Kidney (tissue), 14 donors: Measurements from ENCODE around the gene EFHD2. TPM values are rescaled to one million over a fixed set of nuclear protein-coding genes. Genes with fewer than 3 reads are reported as not detected.
A peak's percentile ranks its signal among the peaks of the same experiment; 100 is the strongest.

ENCODE experiments used
- DNase-seq, 5 donors: peaks; one replicate each; pipeline ENCODE4 v3.0.0-alpha.2; 2013 to 2020
- FAIRE-seq: peaks from 2 replicates; lab custom pipeline; 2012; peaks lifted over from hg19 to GRCh38; lab: Jason Lieb, UNC
- H3K27ac ChIP-seq, 2 donors: one replicate each; pipeline ENCODE4 v1.7.0; 2013; ENCODE audit warnings: low read depth in 2 of 2, low read length in 2 of 2, inconsistent platforms in 1 of 2
- H3K27me3 ChIP-seq: one replicate; pipeline ENCODE4 v1.7.1; 2013; ENCODE audit warnings: low read length, inconsistent platforms; ENCODE audit not compliant: control insufficient read depth, insufficient read depth
- H3K36me3 ChIP-seq, 3 donors: one replicate each; pipeline versions ENCODE4 v1.7.0 to v1.7.1; 2013; ENCODE audit warnings: low read length in 3 of 3, control low read depth in 1 of 3, inconsistent platforms in 1 of 3; ENCODE audit not compliant: insufficient read depth in 3 of 3, control insufficient read depth in 2 of 3
- H3K4me1 ChIP-seq, 3 donors: one replicate each; pipeline versions ENCODE4 v1.7.0 to v1.7.1; 2013; ENCODE audit warnings: low read length in 3 of 3, inconsistent platforms in 1 of 3, low read depth in 1 of 3; ENCODE audit not compliant: control insufficient read depth in 2 of 3, insufficient read depth in 2 of 3
- H3K4me3 ChIP-seq, 3 donors: one replicate each; pipeline versions ENCODE4 v1.7.0 to v1.8.1; 2013; ENCODE audit warnings: low read length in 3 of 3, control low read depth in 1 of 3, inconsistent platforms in 1 of 3
- H3K9ac ChIP-seq, 3 donors: one replicate each; pipeline versions ENCODE4 v1.7.0 to v1.7.1; 2013; ENCODE audit warnings: low read length in 3 of 3, control low read depth in 1 of 3, inconsistent platforms in 1 of 3
- H3K9me3 ChIP-seq, 3 donors: one replicate each; pipeline versions ENCODE4 v1.7.0 to v1.7.1; 2013; ENCODE audit warnings: low read length in 3 of 3, control low read depth in 1 of 3, inconsistent platforms in 1 of 3; ENCODE audit not compliant: control insufficient read depth in 2 of 3, insufficient read depth in 1 of 3
- CTCF ChIP-seq: IDR thresholded peaks from 3 replicates; pipeline ENCODE4 v1.5.1; 2012; ENCODE audit warnings: mild to moderate bottlenecking, moderate library complexity, borderline replicate concordance; ENCODE audit not compliant: insufficient read depth; ENCODE audit errors: extremely low read depth
- intact Hi-C: fragments of 100-400 bp; cut with DNase I; formaldehyde crosslinking; loops from one replicate; pipeline ENCODE4 v1.11.1; 2022
- polyA plus RNA-seq: library from polyadenylated mRNA; stranded (reverse); fragments of 350-450 nt; fragmentation: Illumina TruSeq; extraction: RNeasy Lipid Tissue Mini Kit (QIAGEN cat#74804); gene quantifications from one replicate; pipeline ENCODE4 v1.2.3, GENCODE V29; 2014; ENCODE audit warnings: low read depth, low replicate concordance; ENCODE audit not compliant: insufficient read depth
- total RNA-seq: library from RNA; stranded (reverse); fragmentation: NEBNext Ultra II Directional; extraction: Animal tissue kit (Norgen Biotek cat#: 25700); gene quantifications from one replicate; pipeline ENCODE4 v1.2.1, GENCODE V29; 2021
- donor health status: control.
- donor health status: control.
- donor health status: control.
- donor health status: control.
- donor health status: control.
- donor health status: DM: yes; HTN: yes; CAD: no.
- donor health status: Normal renal cell carcinoma (clear cell type).

The EFHD2 gene
- total and polyA plus RNA-seq, 2 donors from 2014 or later = 20.2 to 37.5 TPM

- no peak for TF ChIP-seq CTCF
These were observed 66.1 kb downstream of the EFHD2 start, which contains the start of gene CELA2B for GRCh38 chr1:15475752-15476314. CELA2B (plus strand) TSS chr1:15476104; CDS start chr1:15476126, 22 bp downstream.

GRCh38 chr1:15476927-15477326, 67.2 kb downstream of the EFHD2 start:
- Histone ChIP-seq H3K4me3 (no peak overlapping the region), H3K27ac (no peak overlapping the region), H3K9me3 (no peaks in the 10 kb centered on the region), H3K27me3 (no peaks in the 10 kb centered on the region), H3K36me3 (no peaks in the 10 kb centered on the region), H3K4me1 (no peaks in the 10 kb centered on the region), H3K9ac (no peak overlapping the region)
- FAIRE-seq (no peak), DNase-seq (peak in 1 of 5 donors; percentile 40)
- intact Hi-C loops = no loop called here
- no peak for TF ChIP-seq CTCF

More at GRCh38 chr1:15475752-15476314, 66.1 kb downstream of the EFHD2 start, which contains the start of gene CELA2B:
- H3K4me3 ChIP-seq = no peak within 1 kb of the TSS
- no peaks in the 10 kb centered on the region for H3K9me3 ChIP-seq
- no peak within 1 kb of the TSS for H3K9ac ChIP-seq
- intact Hi-C loops = no loop called here
- no peaks in the 10 kb centered on the region for H3K27me3 ChIP-seq
- H3K36me3 ChIP-seq = no peaks in the 10 kb centered on the region
- DNase-seq = peak in 1 of 5 donors; percentile 38
- no peak within 1 kb of the TSS for H3K27ac ChIP-seq
- H3K4me1 ChIP-seq = no peaks in the 10 kb centered on the region
- FAIRE-seq = no peak

GRCh38 chr1:15477646-15478212, 68.0 kb downstream of the EFHD2 start:
- Histone ChIP-seq H3K9ac (no peak overlapping the region), H3K4me1 (no peaks in the 10 kb centered on the region), H3K36me3 (no peaks in the 10 kb centered on the region), H3K4me3 (no peak overlapping the region), H3K27me3 (no peaks in the 10 kb centered on the region), H3K27ac (no peak overlapping the region), H3K9me3 (no peaks in the 10 kb centered on the region)
- DNase-seq (peak in 1 of 5 donors; percentile 38), FAIRE-seq (no peak)
- intact Hi-C loops = no loop called here
- TF ChIP-seq CTCF = no peak

Other genes starting within 250 kb of the EFHD2 start
- 4.2 TPM for gene FHAD1, start 162.7 kb upstream of the EFHD2 start, total RNA-seq
- gene FHAD1, start 162.7 kb upstream of the EFHD2 start, polyA plus RNA-seq = 0.84 TPM
- 0.44 TPM for gene CTRC, start 28.6 kb downstream of the EFHD2 start, total RNA-seq
- not detected for gene CTRC, start 28.6 kb downstream of the EFHD2 start, polyA plus RNA-seq
- gene CELA2A, start 46.8 kb downstream of the EFHD2 start, total RNA-seq = not detected
- gene CELA2A, start 46.8 kb downstream of the EFHD2 start, polyA plus RNA-seq = not detected
- not detected for gene CELA2B, start 66.2 kb downstream of the EFHD2 start, total RNA-seq
- gene CELA2B, start 66.2 kb downstream of the EFHD2 start, polyA plus RNA-seq = not detected
- 20.1 TPM for gene CASP9, start 114.3 kb downstream of the EFHD2 start, total RNA-seq
- gene CASP9, start 114.3 kb downstream of the EFHD2 start, polyA plus RNA-seq = 18.2 TPM
- 30.1 TPM for gene DNAJC16, start 117.0 kb downstream of the EFHD2 start, total RNA-seq
- 7.6 TPM for gene DNAJC16, start 117.0 kb downstream of the EFHD2 start, polyA plus RNA-seq
- gene AGMAT, start 175.2 kb downstream of the EFHD2 start, total RNA-seq = 6.2 TPM
- 119 TPM for gene AGMAT, start 175.2 kb downstream of the EFHD2 start, polyA plus RNA-seq
- gene DDI2, start 207.6 kb downstream of the EFHD2 start, total RNA-seq = 28.3 TPM
- gene DDI2, start 207.6 kb downstream of the EFHD2 start, polyA plus RNA-seq = 4.0 TPM